GM23338 (cell line): ENCODE results near the gene NACA2. TPM values are rescaled to one million over a fixed set of nuclear protein-coding genes. Genes with fewer than 3 reads are reported as not detected.

ENCODE experiments used
- ATAC-seq: fragments of 200-7000 bp; cut with Tn5 transposase; 3 replicates; pipeline ENCODE4 v1.9.1; 2020
- DNase-seq: peaks from one replicate; pipeline ENCODE4 v3.0.0-alpha.2; 2015; ENCODE audit warnings: low spot score
- H2AFZ ChIP-seq: fragments of 200-600 bp; sonication (generic); 2 replicates; pipeline ENCODE4 v1.8.0; 2016; ENCODE audit warnings: antibody characterized with exemption, mild to moderate bottlenecking, moderate library complexity
- H3F3A ChIP-seq: fragments of 200-600 bp; sonication (generic); replicated peaks from 2 replicates; pipeline ENCODE4 v1.8.0; 2017; ENCODE audit warnings: antibody characterized with exemption, mixed run types, low read depth
- H3K27ac ChIP-seq: fragments of 200-600 bp; sonication (generic); 2 replicates; pipeline ENCODE4 v1.6.1; 2016; ENCODE audit warnings: low read depth
- H3K27me3 ChIP-seq: fragments of 200-600 bp; sonication (generic); 2 replicates; pipeline ENCODE4 v1.8.0; 2016; ENCODE audit warnings: mild to moderate bottlenecking, mixed run types, moderate library complexity; ENCODE audit not compliant: insufficient read depth
- H3K36me3 ChIP-seq: fragments of 200-600 bp; sonication (generic); 2 replicates; pipeline ENCODE4 v1.8.0; 2016; ENCODE audit warnings: mild to moderate bottlenecking; ENCODE audit not compliant: insufficient read depth
- H3K4me1 ChIP-seq: fragments of 200-600 bp; sonication (generic); 2 replicates; pipeline ENCODE4 v1.8.0; 2016; ENCODE audit warnings: mild to moderate bottlenecking, moderate library complexity; ENCODE audit not compliant: insufficient read depth
- H3K4me2 ChIP-seq: fragments of 200-600 bp; sonication (generic); 2 replicates; pipeline ENCODE4 v1.7.1; 2017; ENCODE audit warnings: mixed run types
- H3K4me3 ChIP-seq: fragments of 200-600 bp; sonication (generic); 2 replicates; pipeline ENCODE4 v1.6.1; 2016; ENCODE audit warnings: mixed run types
- H3K79me2 ChIP-seq: fragments of 200-600 bp; sonication (generic); replicated peaks from 2 replicates; pipeline ENCODE4 v1.8.0; 2017; ENCODE audit warnings: mild to moderate bottlenecking; ENCODE audit not compliant: insufficient read depth
- H3K9me2 ChIP-seq: fragments of 200-600 bp; sonication (generic); 2 replicates; pipeline ENCODE4 v1.8.0; 2017; ENCODE audit not compliant: insufficient read depth
- H4K20me1 ChIP-seq: fragments of 200-600 bp; sonication (generic); replicated peaks from 2 replicates; pipeline ENCODE4 v1.8.0; 2017; ENCODE audit warnings: mild to moderate bottlenecking; ENCODE audit not compliant: insufficient read depth
- H3K27ac Mint-ChIP-seq: 2 replicates; pipeline ENCODE4 v1.8.0; 2020; ENCODE audit warnings: inconsistent platforms, mild to moderate bottlenecking, moderate library complexity, mixed read lengths
- H3K27me3 Mint-ChIP-seq: 3 replicates; pipeline ENCODE4 v1.8.0; 2022; ENCODE audit warnings: low read depth, mild to moderate bottlenecking, moderate library complexity, mixed read lengths, inconsistent platforms; ENCODE audit not compliant: insufficient read depth, poor library complexity
- H3K36me3 Mint-ChIP-seq: 3 replicates; pipeline ENCODE4 v1.8.0; 2021; ENCODE audit warnings: low read depth, mild to moderate bottlenecking, inconsistent platforms, moderate library complexity, mixed read lengths
- H3K4me1 Mint-ChIP-seq: 3 replicates; pipeline ENCODE4 v1.8.0; 2020; ENCODE audit warnings: mild to moderate bottlenecking, inconsistent platforms, mixed read lengths
- H3K4me3 Mint-ChIP-seq: 3 replicates; pipeline ENCODE4 v1.8.0; 2021; ENCODE audit warnings: moderate library complexity, mild to moderate bottlenecking, inconsistent platforms, mixed read lengths
- H3K9me3 Mint-ChIP-seq: 3 replicates; pipeline ENCODE4 v1.8.0; 2020; ENCODE audit warnings: moderate library complexity, mild to moderate bottlenecking, inconsistent platforms, mixed read lengths
- CREB1 ChIP-seq: fragments of 250-450 bp; sonication (Bioruptor Pico); IDR thresholded peaks from 2 replicates; pipeline ENCODE4 v1.5.0; 2020; ENCODE audit warnings: low read depth, mild to moderate bottlenecking, moderate library complexity
- CTCF ChIP-seq, 2 experiments: fragments of 200-600 bp in 1 of 2; sonication (generic) in 1 of 2; conservative IDR thresholded peaks; 2 replicates each; pipeline versions ENCODE4 v1.5.1 to v1.6.1; 2016 to 2017; ENCODE audit warnings: antibody characterized with exemption in 2 of 2, low read depth in 2 of 2, mild to moderate bottlenecking in 2 of 2, moderate library complexity in 1 of 2
- ETS1 ChIP-seq: IDR thresholded peaks from 2 replicates; pipeline ENCODE4 v1.6.1; 2016; ENCODE audit warnings: antibody characterized with exemption
- EZH2 ChIP-seq: fragments of 200-600 bp; sonication (generic); IDR thresholded peaks from one replicate; pipeline ENCODE4 v1.8.0; 2017; ENCODE audit warnings: antibody characterized with exemption, mild to moderate bottlenecking, low read depth; ENCODE audit not compliant: unreplicated experiment
- EZH2phosphoT487 ChIP-seq: fragments of 200-600 bp; sonication (generic); IDR thresholded peaks from one replicate; pipeline ENCODE4 v1.8.1; 2018; ENCODE audit warnings: antibody characterized with exemption; ENCODE audit not compliant: unreplicated experiment
- NANOG ChIP-seq: IDR thresholded peaks from 2 replicates; pipeline ENCODE4 v1.6.1; 2016; ENCODE audit warnings: antibody characterized with exemption, borderline replicate concordance
- REST ChIP-seq: IDR thresholded peaks from one replicate; pipeline ENCODE4 v1.6.1; 2018; ENCODE audit warnings: antibody characterized with exemption; ENCODE audit not compliant: unreplicated experiment
- ZNF114 ChIP-seq: fragments of 250-450 bp; sonication (Bioruptor Pico); IDR thresholded peaks from 2 replicates; pipeline ENCODE4 v1.5.0; 2020; ENCODE audit warnings: mild to moderate bottlenecking, moderate library complexity
- ZNF331 ChIP-seq: fragments of 250-450 bp; sonication (Bioruptor Pico); IDR thresholded peaks from 2 replicates; pipeline ENCODE4 v1.5.0; 2020; ENCODE audit warnings: low read depth, mild to moderate bottlenecking, moderate library complexity
- polyA plus RNA-seq: library from polyadenylated mRNA; unstranded; fragments of >200 nt; fragmentation: Nextera tagmentation; extraction: Ambion mirVana; gene quantifications from 2 replicates; pipeline ENCODE4 v1.2.1, GENCODE V29; 2016
- total RNA-seq: library from RNA; depleted of rRNA; stranded (reverse); fragments of >200 nt; shearing (Covaris generic); gene quantifications from 2 replicates; pipeline ENCODE4 v1.2.3, GENCODE V29; 2014

The NACA2 gene
- total and polyA plus RNA-seq, 2 experiments from 2014 or later: 0.65 TPM; not detected in 1

- Histone ChIP-seq H2AFZ (no peak overlapping the region), H3F3A (no peaks in the 10 kb centered on the region), H3K27me3 (no peaks in the 10 kb centered on the region), H3K36me3 (no peaks in the 10 kb centered on the region), H3K9me2 (peaks cover 5% of the 10 kb centered on the region; the same call in 1 of the 2 replicates), H4K20me1 (no peaks in the 10 kb centered on the region), H3K4me2 (no peak overlapping the region), H3K79me2 (no peaks in the 10 kb centered on the region), H3K4me1 (no peaks in the 10 kb centered on the region), H3K4me3 (no peak overlapping the region), H3K27ac (no peak overlapping the region)
- ATAC-seq: no peak
- H3K36me3 Mint-ChIP-seq: no peaks in the 10 kb centered on the region
- no peak for TF ChIP-seq ZNF114 (CRISPR knock-in tag)
- no peaks in the 10 kb centered on the region for H3K4me1 Mint-ChIP-seq
- H3K27ac Mint-ChIP-seq: no peak overlapping the region
- H3K9me3 Mint-ChIP-seq: no peaks in the 10 kb centered on the region
- H3K4me3 Mint-ChIP-seq: no peak overlapping the region
- DNase-seq: no peak
- no peaks in the 10 kb centered on the region for H3K27me3 Mint-ChIP-seq
Measured at GRCh38 chr17:61589990-61590389, 1.0 kb downstream of the NACA2 start.

GRCh38 chr17:61587807-61588660, 3.0 kb downstream of the NACA2 start:
- Histone ChIP-seq H3K4me3 (no peak overlapping the region), H3K27ac (no peak overlapping the region), H3F3A (no peaks in the 10 kb centered on the region), H3K9me2 (peaks cover 5% of the 10 kb centered on the region; the same call in 1 of the 2 replicates), H3K27me3 (no peaks in the 10 kb centered on the region), H3K36me3 (no peaks in the 10 kb centered on the region), H4K20me1 (no peaks in the 10 kb centered on the region), H3K4me2 (no peak overlapping the region), H2AFZ (no peak overlapping the region), H3K79me2 (no peaks in the 10 kb centered on the region), H3K4me1 (no peaks in the 10 kb centered on the region)
- H3K4me1 Mint-ChIP-seq: no peaks in the 10 kb centered on the region
- no peaks in the 10 kb centered on the region for H3K36me3 Mint-ChIP-seq
- H3K9me3 Mint-ChIP-seq: no peaks in the 10 kb centered on the region
- H3K4me3 Mint-ChIP-seq: no peak overlapping the region
- no peak for DNase-seq
- no peak overlapping the region for H3K27ac Mint-ChIP-seq
- H3K27me3 Mint-ChIP-seq: no peaks in the 10 kb centered on the region
- no peak for ATAC-seq
- TF ChIP-seq REST (no peak), CREB1 (CRISPR knock-in tag) (no peak), ETS1 (no peak), EZH2phosphoT487 (no peak), ZNF331 (CRISPR knock-in tag) (no peak), CTCF (conservative IDR thresholded peaks at IDR 0.05; ENCODE audit: low read depth in 2 of 2) (no peak), EZH2 (no peak), NANOG (no peak)
